Uterus (tissue), 4 donors: ENCODE results near the gene HACD2. TPM values are rescaled to one million over a fixed set of nuclear protein-coding genes. Genes with fewer than 3 reads are reported as not detected.

ENCODE experiments used
- DNase-seq, 2 donors: peaks; one replicate each; pipeline ENCODE4 v3.0.0-alpha.2; 2019 to 2020
- H3K27ac ChIP-seq, 2 donors: fragments of 200-600 bp; sonication (generic); 1 replicate in 1 of 2; 2 replicates in 1 of 2; pipeline ENCODE4 v1.5.1; 2016 to 2018
- H3K27me3 ChIP-seq, 2 donors: fragments of 200-600 bp; sonication (generic); one replicate each; pipeline ENCODE4 v1.5.1; 2018 to 2019; ENCODE audit warnings: control low read depth in 1 of 2
- H3K36me3 ChIP-seq, 2 donors: fragments of 200-600 bp; sonication (generic); one replicate each; pipeline ENCODE4 v1.5.1; 2019; ENCODE audit warnings: control low read depth in 1 of 2
- H3K4me1 ChIP-seq, 2 donors: fragments of 200-600 bp; sonication (generic); one replicate each; pipeline ENCODE4 v1.5.1; 2018 to 2019; ENCODE audit warnings: control low read depth in 1 of 2
- H3K4me3 ChIP-seq, 2 donors: fragments of 200-600 bp; sonication (generic); 1 replicate in 1 of 2; 2 replicates in 1 of 2; pipeline ENCODE4 v1.5.1; 2018 to 2019; ENCODE audit warnings: mild to moderate bottlenecking in 1 of 2
- H3K9me3 ChIP-seq, 2 donors: fragments of 200-600 bp; sonication (generic); one replicate each; pipeline ENCODE4 v1.5.1; 2019; ENCODE audit warnings: control low read depth in 1 of 2
- POLR2A ChIP-seq, 2 donors: fragments of 450-650 bp; IDR thresholded peaks; one replicate each; pipeline ENCODE4 v1.6.1; 2016; ENCODE audit warnings: antibody characterized with exemption in 2 of 2, mild to moderate bottlenecking in 1 of 2, moderate library complexity in 1 of 2
- intact Hi-C: fragments of 100-400 bp; cut with DNase I; formaldehyde crosslinking; loops from one replicate; pipeline ENCODE4 v1.15.1; 2023; ENCODE audit warnings: low total_unique reads
- total RNA-seq, 4 donors: library from RNA; depleted of rRNA in 3 of 4; stranded (reverse); fragments of >200 nt in 3 of 4; gene quantifications; one replicate each; pipeline versions ENCODE4 v1.1.0 to v1.2.4, GENCODE V29; 2014 to 2023
- TF ChIP-seq, protein P1 (sequence below), 4 experiments: fragments of 200-600 bp in 2 of 4; fragments of 450-650 bp in 2 of 4; sonication (generic) in 2 of 4; IDR thresholded peaks; one replicate each; pipeline ENCODE4 v1.5.1; 2016 to 2019; ENCODE audit warnings: antibody characterized with exemption in 4 of 4, mild to moderate bottlenecking in 2 of 4, moderate library complexity in 1 of 4
- donor health status: DM: yes; HTN: yes; CAD: no.

Gene HACD2
- total RNA-seq, 4 donors from 2014 or later = 21.5 to 38.0 (median 28.8) TPM

- H3K4me3 ChIP-seq = no peak overlapping the region
- no peaks in the 10 kb centered on the region for H3K36me3 ChIP-seq
- no peaks in the 10 kb centered on the region for H3K27me3 ChIP-seq
- intact Hi-C loops = no loop called here
- H3K27ac ChIP-seq = no peak overlapping the region
- TF ChIP-seq, protein P1, sequence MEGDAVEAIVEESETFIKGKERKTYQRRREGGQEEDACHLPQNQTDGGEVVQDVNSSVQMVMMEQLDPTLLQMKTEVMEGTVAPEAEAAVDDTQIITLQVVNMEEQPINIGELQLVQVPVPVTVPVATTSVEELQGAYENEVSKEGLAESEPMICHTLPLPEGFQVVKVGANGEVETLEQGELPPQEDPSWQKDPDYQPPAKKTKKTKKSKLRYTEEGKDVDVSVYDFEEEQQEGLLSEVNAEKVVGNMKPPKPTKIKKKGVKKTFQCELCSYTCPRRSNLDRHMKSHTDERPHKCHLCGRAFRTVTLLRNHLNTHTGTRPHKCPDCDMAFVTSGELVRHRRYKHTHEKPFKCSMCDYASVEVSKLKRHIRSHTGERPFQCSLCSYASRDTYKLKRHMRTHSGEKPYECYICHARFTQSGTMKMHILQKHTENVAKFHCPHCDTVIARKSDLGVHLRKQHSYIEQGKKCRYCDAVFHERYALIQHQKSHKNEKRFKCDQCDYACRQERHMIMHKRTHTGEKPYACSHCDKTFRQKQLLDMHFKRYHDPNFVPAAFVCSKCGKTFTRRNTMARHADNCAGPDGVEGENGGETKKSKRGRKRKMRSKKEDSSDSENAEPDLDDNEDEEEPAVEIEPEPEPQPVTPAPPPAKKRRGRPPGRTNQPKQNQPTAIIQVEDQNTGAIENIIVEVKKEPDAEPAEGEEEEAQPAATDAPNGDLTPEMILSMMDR (IDR thresholded peaks at IDR 0.05) = no peak
- TF ChIP-seq POLR2A (IDR thresholded peaks at IDR 0.05) = no peak
- H3K4me1 ChIP-seq = no peaks in the 10 kb centered on the region
- H3K9me3 ChIP-seq = no peaks in the 10 kb centered on the region
- no peak for DNase-seq
These were observed 113.7 kb downstream of the HACD2 start for GRCh38 chr3:123471106-123471505.

DNA sequence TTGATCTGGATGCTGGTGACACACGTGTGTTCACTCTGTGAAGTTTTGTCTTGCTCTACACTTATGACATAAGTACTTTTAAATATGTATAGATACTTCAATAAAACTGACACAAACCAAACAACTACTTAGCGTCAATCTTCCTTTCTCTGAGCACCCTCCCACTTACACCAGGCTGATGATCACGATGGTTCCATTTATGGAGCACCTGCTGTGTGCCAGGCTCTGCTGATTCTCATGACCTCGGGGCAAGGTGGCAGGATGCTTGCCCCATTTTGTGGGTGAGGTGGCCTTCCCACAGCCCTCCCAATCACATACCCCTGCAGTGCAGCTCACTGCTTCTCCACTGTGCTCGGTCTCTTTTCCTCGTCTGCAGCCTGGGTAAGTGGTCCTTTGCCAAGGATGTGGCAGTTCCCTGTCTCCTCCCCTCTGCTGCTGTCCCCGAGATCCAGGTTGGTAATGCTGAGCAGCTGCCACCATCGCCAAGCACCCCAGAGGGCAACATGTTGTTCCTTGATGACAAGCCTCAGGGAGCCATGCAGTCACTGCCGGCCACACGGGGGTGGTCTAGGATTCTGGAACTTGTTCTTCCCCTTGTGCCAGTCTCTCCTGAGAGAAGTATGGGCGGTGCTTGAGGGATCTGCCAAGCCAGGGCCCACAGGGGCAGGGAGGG, 115.4 kb downstream of the HACD2 start:
- DNase-seq = no peak
- intact Hi-C loops = no loop called here
- TF ChIP-seq, protein P1 (IDR thresholded peaks at IDR 0.05) = no peak
- no peak for TF ChIP-seq POLR2A (IDR thresholded peaks at IDR 0.05)
- no peaks in the 10 kb centered on the region for H3K4me1 ChIP-seq
- H3K9me3 ChIP-seq = no peaks in the 10 kb centered on the region
- H3K36me3 ChIP-seq = no peaks in the 10 kb centered on the region
- H3K27ac ChIP-seq = no peak overlapping the region
- no peak overlapping the region for H3K4me3 ChIP-seq
- no peaks in the 10 kb centered on the region for H3K27me3 ChIP-seq

- Histone ChIP-seq H3K36me3 (no peaks in the 10 kb centered on the region), H3K4me1 (no peaks in the 10 kb centered on the region), H3K27ac (no peak overlapping the region), H3K27me3 (no peaks in the 10 kb centered on the region), H3K9me3 (no peaks in the 10 kb centered on the region), H3K4me3 (no peak overlapping the region)
- TF ChIP-seq, protein P1 (IDR thresholded peaks at IDR 0.05) = no peak
- no peak for TF ChIP-seq POLR2A (IDR thresholded peaks at IDR 0.05)
- DNase-seq = no peak
- intact Hi-C loops = no loop called here
These were observed 117.8 kb downstream of the HACD2 start for GRCh38 chr3:123467046-123467445.

DNA sequence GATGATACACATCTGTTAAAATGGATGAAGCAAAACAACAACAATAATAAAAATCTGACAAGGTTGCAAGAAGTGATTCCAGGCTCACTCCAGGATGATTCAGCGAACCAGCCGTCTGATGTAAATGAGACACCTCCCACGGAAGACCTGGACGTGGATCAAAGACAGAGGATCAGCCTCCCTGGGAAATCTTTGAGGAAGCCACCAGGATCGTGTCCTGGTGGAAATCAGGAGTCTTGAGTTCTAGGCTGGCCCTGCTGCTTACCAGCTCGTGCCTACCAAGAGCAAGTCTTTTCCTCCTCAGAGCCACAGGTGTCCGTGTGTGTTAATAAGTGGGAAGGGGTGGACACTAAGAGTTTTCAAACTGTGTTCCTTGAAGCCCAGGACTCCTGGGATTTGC, 120.6 kb downstream of the HACD2 start:
- no peak overlapping the region for H3K4me3 ChIP-seq
- H3K9me3 ChIP-seq = no peaks in the 10 kb centered on the region
- H3K27me3 ChIP-seq = no peaks in the 10 kb centered on the region
- H3K36me3 ChIP-seq = no peaks in the 10 kb centered on the region
- TF ChIP-seq, protein P1 (IDR thresholded peaks at IDR 0.05) = no peak
- TF ChIP-seq POLR2A (IDR thresholded peaks at IDR 0.05) = no peak
- no peaks in the 10 kb centered on the region for H3K4me1 ChIP-seq
- H3K27ac ChIP-seq = no peak overlapping the region
- intact Hi-C loops = no loop called here
- DNase-seq = no peak

DNA sequence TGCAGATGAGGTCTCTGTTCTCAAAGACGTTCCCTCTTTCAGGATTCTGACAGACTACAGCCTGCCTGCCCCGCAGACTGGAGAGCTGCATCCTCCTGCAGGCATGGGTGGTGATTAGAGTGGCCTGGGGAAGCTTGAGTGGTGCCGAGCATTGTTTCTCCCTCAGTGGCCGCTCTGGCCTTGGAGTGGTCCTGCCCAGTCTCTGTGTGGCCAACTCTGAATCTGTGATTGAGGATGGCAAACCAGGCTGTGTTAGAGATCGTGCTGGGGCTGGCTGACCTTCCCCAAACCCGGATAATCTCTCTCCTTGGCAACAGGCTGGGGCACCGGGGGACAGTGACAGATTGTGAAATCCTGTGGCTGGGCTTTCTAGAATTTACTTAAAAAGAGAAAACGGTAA, 125.0 kb downstream of the HACD2 start:
- TF ChIP-seq, protein P1 (IDR thresholded peaks at IDR 0.05) = no peak
- no peak for TF ChIP-seq POLR2A (IDR thresholded peaks at IDR 0.05)
- H3K4me3 ChIP-seq = no peak overlapping the region
- no peaks in the 10 kb centered on the region for H3K36me3 ChIP-seq
- H3K9me3 ChIP-seq = no peaks in the 10 kb centered on the region
- no peaks in the 10 kb centered on the region for H3K4me1 ChIP-seq
- no peak for DNase-seq
- no peak overlapping the region for H3K27ac ChIP-seq
- no peaks in the 10 kb centered on the region for H3K27me3 ChIP-seq
- intact Hi-C loops = loop anchor here (10.0 kb wide), 1 partner anchor 115 kb away; no protein-coding TSS in a partner anchor
